Colonic mucosa (tissue), 4 donors: ENCODE results near the gene CYYR1. TPM values are rescaled to one million over a fixed set of nuclear protein-coding genes. Genes with fewer than 3 reads are reported as not detected.

Experiments used
- DNase-seq: peaks from one replicate; pipeline ENCODE4 v3.0.0-alpha.2; 2020
- H3K27ac ChIP-seq: fragments of 200-600 bp; one replicate; pipeline ENCODE4 v1.8.0; 2021
- H3K27me3 ChIP-seq: fragments of 200-600 bp; one replicate; pipeline ENCODE4 v1.8.0; 2021
- H3K36me3 ChIP-seq: fragments of 200-600 bp; one replicate; pipeline ENCODE4 v1.8.0; 2021
- H3K4me1 ChIP-seq: fragments of 200-600 bp; one replicate; pipeline ENCODE4 v1.8.0; 2021; ENCODE audit warnings: mild to moderate bottlenecking
- H3K4me3 ChIP-seq: fragments of 200-600 bp; one replicate; pipeline ENCODE4 v1.8.0; 2021
- H3K9ac ChIP-seq, 2 donors: one replicate each; pipeline ENCODE4 v1.7.0; 2013; ENCODE audit warnings: control low read depth in 2 of 2, low read depth in 2 of 2, low read length in 2 of 2
- H3K9me3 ChIP-seq: fragments of 200-600 bp; one replicate; pipeline ENCODE4 v1.8.0; 2021
- CTCF ChIP-seq: fragments of 200-600 bp; IDR thresholded peaks from one replicate; pipeline ENCODE4 v1.8.0; 2022; ENCODE audit warnings: antibody characterized with exemption, mild to moderate bottlenecking
- intact Hi-C: fragments of 100-400 bp; cut with DNase I; formaldehyde crosslinking; loops from one replicate; pipeline ENCODE4 v1.14.1; 2022
- total RNA-seq, 2 donors: library from RNA; stranded (reverse); fragmentation: NEBNext Ultra II Directional in 1 of 2; extraction: Animal tissue kit (Norgen Biotek cat#: 25700) in 1 of 2; gene quantifications; one replicate each; pipeline ENCODE4 v1.2.1, GENCODE V29; 2021
- donor health status: healthy.
- donor health status: DM: no; HTN: no; CAD: no.
- donor health status: DM: no; HTN: no; CAD: no.

CYYR1 gene
- total RNA-seq, 2 donors from 2014 or later = 1.6 to 5.5 TPM

DNA sequence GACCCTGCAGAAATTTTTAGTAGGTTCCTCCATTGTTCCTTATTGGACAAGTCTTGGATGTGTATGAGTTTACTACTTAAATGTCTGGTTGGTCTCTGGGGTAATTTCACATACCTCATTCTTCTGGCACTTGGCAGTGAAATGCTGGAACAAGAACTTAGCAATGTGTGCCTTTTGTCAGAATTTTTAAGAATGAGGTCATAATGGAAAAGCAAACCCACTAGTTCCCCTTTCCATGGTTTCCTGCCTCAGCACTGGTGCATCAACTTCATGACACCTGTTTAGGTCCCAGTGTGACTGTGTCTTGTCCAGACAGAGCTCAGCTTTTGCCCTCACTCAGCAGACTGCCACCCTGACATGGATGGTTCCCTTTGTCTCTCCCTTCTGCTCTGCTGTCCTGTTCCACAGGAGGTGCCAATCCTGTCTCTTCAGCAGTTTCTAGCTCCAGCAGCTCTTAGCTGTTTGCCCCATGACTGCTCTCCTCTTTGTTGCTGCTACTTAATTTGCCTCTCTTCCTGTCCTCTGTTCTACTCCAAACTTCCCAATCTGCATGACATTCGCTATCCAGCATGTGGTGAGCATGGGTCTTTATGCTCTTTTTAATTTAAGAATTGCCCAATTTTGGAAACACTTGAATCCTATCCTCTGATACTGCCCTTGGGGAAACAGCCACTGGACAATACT lies 135.6 kb downstream of the CYYR1 start:
- H3K36me3 ChIP-seq = no peaks in the 10 kb centered on the region
- H3K27ac ChIP-seq = no peak overlapping the region
- TF ChIP-seq CTCF = no peak
- no peak overlapping the region for H3K9ac ChIP-seq
- H3K4me3 ChIP-seq = no peak overlapping the region
- no peaks in the 10 kb centered on the region for H3K4me1 ChIP-seq
- H3K9me3 ChIP-seq = no peaks in the 10 kb centered on the region
- intact Hi-C loops = no loop called here
- H3K27me3 ChIP-seq = no peaks in the 10 kb centered on the region
- DNase-seq = no peak

DNA sequence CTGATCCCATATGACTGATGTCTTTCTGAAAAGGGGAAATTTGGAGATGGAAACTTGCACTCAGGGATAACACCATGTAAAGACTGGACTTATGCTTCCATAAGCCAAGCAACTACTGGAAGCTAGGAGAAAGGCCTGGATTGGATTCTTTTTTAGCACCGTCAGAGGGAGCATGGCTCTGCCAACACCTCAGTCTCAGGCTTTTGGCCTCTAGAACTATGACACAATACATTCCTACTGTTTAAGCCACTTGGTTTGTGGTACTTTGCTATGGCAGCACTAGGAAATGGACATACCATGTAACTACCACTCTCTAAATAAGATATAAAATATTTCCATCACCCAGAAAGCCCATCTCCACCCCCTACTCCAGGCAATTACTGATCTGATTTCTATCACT lies 139.7 kb downstream of the CYYR1 start:
- H3K36me3 ChIP-seq = no peaks in the 10 kb centered on the region
- no peak for DNase-seq

DNA sequence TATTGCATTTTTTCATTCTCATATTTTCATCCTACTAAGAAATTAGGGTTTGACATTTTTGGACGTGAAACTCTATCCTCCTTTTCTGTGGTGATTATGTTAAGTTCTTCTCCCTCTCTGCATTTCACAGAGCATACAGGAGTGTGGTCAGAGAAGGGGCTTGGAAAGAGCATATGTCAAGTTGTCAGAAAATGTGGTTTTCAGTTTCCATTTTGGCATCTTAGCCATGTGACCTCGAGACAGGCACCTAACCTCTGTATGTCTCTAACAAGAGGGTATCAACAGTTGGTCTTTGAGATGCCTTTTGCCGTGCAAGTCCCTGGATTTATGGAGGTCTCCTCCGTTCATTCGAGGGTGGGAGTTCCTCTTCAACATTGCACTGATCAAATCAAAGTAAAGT lies 140.7 kb downstream of the CYYR1 start:
- Histone ChIP-seq H3K27ac (no peak overlapping the region), H3K9me3 (no peaks in the 10 kb centered on the region), H3K27me3 (no peaks in the 10 kb centered on the region), H3K4me3 (no peak overlapping the region), H3K9ac (no peak overlapping the region), H3K36me3 (no peaks in the 10 kb centered on the region), H3K4me1 (no peaks in the 10 kb centered on the region)
- intact Hi-C loops = no loop called here
- no peak for DNase-seq
- TF ChIP-seq CTCF = no peak

More for the DNA sequence above, 139.7 kb downstream of the CYYR1 start:
- TF ChIP-seq CTCF = no peak
- Histone ChIP-seq H3K27me3 (no peaks in the 10 kb centered on the region), H3K4me1 (no peaks in the 10 kb centered on the region), H3K4me3 (no peak overlapping the region), H3K27ac (no peak overlapping the region), H3K9ac (no peak overlapping the region), H3K9me3 (no peaks in the 10 kb centered on the region)
- intact Hi-C loops = no loop called here

DNA sequence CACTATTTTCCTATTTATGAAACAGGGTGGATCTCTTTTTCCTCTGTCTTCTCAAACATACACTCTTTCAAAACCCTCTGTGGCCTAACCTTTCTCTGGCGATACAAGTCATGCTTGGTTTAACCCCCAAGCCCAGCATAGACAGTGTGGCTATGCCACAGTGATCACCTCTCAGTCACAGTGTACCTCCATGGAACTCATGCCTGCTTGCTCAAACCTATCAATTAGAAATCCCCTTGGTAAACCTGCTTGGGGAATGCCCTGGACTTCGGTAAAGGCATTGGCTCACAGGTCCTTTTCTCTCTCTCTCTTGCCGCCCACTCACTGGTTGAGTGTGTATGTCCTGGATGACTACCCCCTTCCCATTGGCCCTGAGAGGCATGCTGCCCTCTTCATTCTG lies 147.5 kb downstream of the CYYR1 start:
- H3K27me3 ChIP-seq = no peaks in the 10 kb centered on the region

DNA sequence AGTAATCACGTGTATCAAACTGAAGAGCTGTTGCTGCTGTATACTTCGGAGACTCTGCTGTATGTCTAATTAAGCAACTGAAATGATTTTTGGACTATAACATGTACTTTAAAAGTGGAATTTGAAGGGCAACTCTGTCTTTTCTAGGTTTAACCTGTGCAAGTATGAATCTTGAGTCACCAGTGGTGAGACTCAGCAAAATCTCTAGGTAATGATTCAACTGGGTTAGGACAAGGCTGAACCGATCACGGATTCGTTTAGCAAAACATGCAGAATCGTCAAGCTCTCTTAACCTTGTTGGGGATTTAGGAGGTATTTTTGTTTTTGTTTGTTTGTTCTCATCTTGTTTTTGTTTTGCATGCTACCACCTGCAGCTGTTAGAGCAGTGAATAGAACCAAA lies 149.6 kb downstream of the CYYR1 start:
- intact Hi-C loops = no loop called here
- no peak for TF ChIP-seq CTCF
- Histone ChIP-seq H3K27me3 (no peaks in the 10 kb centered on the region), H3K9ac (no peak overlapping the region), H3K4me3 (no peak overlapping the region), H3K4me1 (no peaks in the 10 kb centered on the region), H3K27ac (no peak overlapping the region), H3K9me3 (no peaks in the 10 kb centered on the region), H3K36me3 (no peaks in the 10 kb centered on the region)
- DNase-seq = no peak

More for the DNA sequence above, 147.5 kb downstream of the CYYR1 start:
- no peak overlapping the region for H3K4me3 ChIP-seq
- no peak overlapping the region for H3K9ac ChIP-seq
- intact Hi-C loops = no loop called here
- H3K36me3 ChIP-seq = no peaks in the 10 kb centered on the region
- no peak for TF ChIP-seq CTCF
- no peak for DNase-seq
- no peaks in the 10 kb centered on the region for H3K9me3 ChIP-seq
- H3K27ac ChIP-seq = no peak overlapping the region
- no peaks in the 10 kb centered on the region for H3K4me1 ChIP-seq
